H9 (cell line): ENCODE measurements around the gene KCTD18. TPM values are rescaled to one million over a fixed set of nuclear protein-coding genes. Genes with fewer than 3 reads are reported as not detected.

ENCODE experiments used
- DNase-seq: peaks from one replicate; pipeline ENCODE4 v3.0.0-alpha.2; 2017
- H2AFZ ChIP-seq: one replicate; pipeline ENCODE4 v1.6.1; 2013; ENCODE audit warnings: mild to moderate bottlenecking, low read length, control low read depth, moderate library complexity
- H2AK5ac ChIP-seq: 2 replicates; pipeline ENCODE4 v1.6.1; 2013; ENCODE audit warnings: low read length, control low read depth, mixed read lengths; ENCODE audit not compliant: insufficient read length
- H2BK120ac ChIP-seq: one replicate; pipeline ENCODE4 v1.6.1; 2013; ENCODE audit warnings: low read depth, mild to moderate bottlenecking, low read length, control low read depth, inconsistent platforms; ENCODE audit not compliant: poor library complexity, severe bottlenecking
- H2BK12ac ChIP-seq: 2 replicates; pipeline ENCODE4 v1.6.1; 2013; ENCODE audit warnings: low read length, control low read depth, mixed read lengths, low read depth; ENCODE audit not compliant: insufficient read length
- H2BK15ac ChIP-seq: 2 replicates; pipeline ENCODE4 v1.6.1; 2013; ENCODE audit warnings: low read depth, low read length, control low read depth
- H2BK20ac ChIP-seq: one replicate; pipeline ENCODE4 v1.6.1; 2013; ENCODE audit warnings: low read depth, mild to moderate bottlenecking, low read length, control low read depth, inconsistent platforms; ENCODE audit not compliant: poor library complexity, severe bottlenecking
- H2BK5ac ChIP-seq: 2 replicates; pipeline ENCODE4 v1.6.1; 2013; ENCODE audit warnings: low read length, control low read depth, mixed read lengths; ENCODE audit not compliant: insufficient read length
- H3K14ac ChIP-seq: 2 replicates; pipeline ENCODE4 v1.6.1; 2013; ENCODE audit warnings: low read length, control low read depth; ENCODE audit not compliant: insufficient read depth
- H3K18ac ChIP-seq: 2 replicates; pipeline ENCODE4 v1.6.1; 2013; ENCODE audit warnings: low read depth, mild to moderate bottlenecking, mixed read lengths, low read length, control low read depth; ENCODE audit not compliant: insufficient read length
- H3K23ac ChIP-seq: 2 replicates; pipeline ENCODE4 v1.6.1; 2013; ENCODE audit warnings: low read length, control low read depth, mixed read lengths, low read depth; ENCODE audit not compliant: insufficient read length
- H3K23me2 ChIP-seq: 2 replicates; pipeline ENCODE4 v1.6.1; 2013; ENCODE audit warnings: low read depth, mild to moderate bottlenecking, mixed read lengths, low read length, control low read depth; ENCODE audit not compliant: insufficient read length, poor library complexity, severe bottlenecking
- H3K27ac ChIP-seq: 2 replicates; pipeline ENCODE4 v1.5.1; 2013; ENCODE audit warnings: low read length, control low read depth, mixed read lengths, low read depth; ENCODE audit not compliant: insufficient read length
- H3K27me3 ChIP-seq: 2 replicates; pipeline ENCODE4 v1.6.1; 2013; ENCODE audit warnings: low read length, control low read depth, inconsistent platforms; ENCODE audit not compliant: insufficient read depth
- H3K4ac ChIP-seq: 2 replicates; pipeline ENCODE4 v1.6.1; 2013; ENCODE audit warnings: low read depth, mild to moderate bottlenecking, control low read depth, inconsistent platforms, low read length, moderate library complexity
- H3K4me1 ChIP-seq: 2 replicates; pipeline ENCODE4 v1.6.1; 2013; ENCODE audit warnings: low read length, control low read depth, inconsistent platforms; ENCODE audit not compliant: insufficient read depth
- H3K4me2 ChIP-seq: 2 replicates; pipeline ENCODE4 v1.6.1; 2013; ENCODE audit warnings: low read length, control low read depth, mixed read lengths; ENCODE audit not compliant: insufficient read length, insufficient read depth
- H3K56ac ChIP-seq: 2 replicates; pipeline ENCODE4 v1.6.1; 2013; ENCODE audit warnings: low read depth, mild to moderate bottlenecking, mixed read lengths, low read length, control low read depth; ENCODE audit not compliant: insufficient read length
- H3K79me1 ChIP-seq: 2 replicates; pipeline ENCODE4 v1.6.1; 2013; ENCODE audit warnings: low read depth, mild to moderate bottlenecking, moderate library complexity, low read length, control low read depth, inconsistent platforms; ENCODE audit not compliant: insufficient read depth, poor library complexity, severe bottlenecking
- H3K79me2 ChIP-seq: 2 replicates; pipeline ENCODE4 v1.6.1; 2013; ENCODE audit warnings: low read length, control low read depth, inconsistent platforms; ENCODE audit not compliant: insufficient read depth
- H3K9ac ChIP-seq: 2 replicates; pipeline ENCODE4 v1.6.1; 2013; ENCODE audit warnings: low read length, control low read depth, mixed read lengths; ENCODE audit not compliant: insufficient read length; ENCODE audit errors: extremely low read depth
- H3K9me3 ChIP-seq: one replicate; pipeline ENCODE4 v1.6.1; 2013; ENCODE audit warnings: low read depth, low read length, inconsistent platforms; ENCODE audit not compliant: control insufficient read depth
- H3T11ph ChIP-seq: one replicate; pipeline ENCODE4 v1.6.1; 2013; ENCODE audit warnings: mild to moderate bottlenecking, low read length, control low read depth, inconsistent platforms
- H4K20me1 ChIP-seq: one replicate; pipeline ENCODE4 v1.6.1; 2013; ENCODE audit not compliant: control insufficient read depth, insufficient read length, insufficient read depth
- H4K5ac ChIP-seq: 2 replicates; pipeline ENCODE4 v1.6.1; 2013; ENCODE audit warnings: low read depth, mild to moderate bottlenecking, mixed read lengths, low read length, control low read depth; ENCODE audit not compliant: insufficient read length
- H4K8ac ChIP-seq: replicated peaks from 2 replicates; pipeline ENCODE4 v1.6.1; 2013; ENCODE audit warnings: low read length, control low read depth, mixed read lengths, low read depth; ENCODE audit not compliant: insufficient read length
- H4K91ac ChIP-seq: 2 replicates; pipeline ENCODE4 v1.6.1; 2013; ENCODE audit warnings: low read depth, mild to moderate bottlenecking, moderate library complexity, mixed read lengths, low read length, control low read depth; ENCODE audit not compliant: insufficient read length
- H3K27ac Mint-ChIP-seq, 3 experiments: 2 replicates in 2 of 3; 3 replicates in 1 of 3; pipeline ENCODE4 v1.8.0; 2020 to 2021; ENCODE audit warnings: mixed read lengths in 3 of 3, mild to moderate bottlenecking in 1 of 3, moderate library complexity in 1 of 3
- H3K27me3 Mint-ChIP-seq: 2 replicates; pipeline ENCODE4 v1.8.0; 2021; ENCODE audit warnings: low read depth, mild to moderate bottlenecking, moderate library complexity, mixed read lengths
- H3K36me3 Mint-ChIP-seq, 3 experiments: 2 replicates in 2 of 3; 3 replicates in 1 of 3; pipeline ENCODE4 v1.8.0; 2020 to 2021; ENCODE audit warnings: low read depth in 3 of 3, mixed read lengths in 3 of 3; ENCODE audit not compliant: insufficient read depth in 1 of 3
- H3K4me1 Mint-ChIP-seq, 2 experiments: 2 replicates each; pipeline ENCODE4 v1.8.0; 2020; ENCODE audit warnings: mixed read lengths in 2 of 2
- H3K4me3 Mint-ChIP-seq, 2 experiments: 2 replicates in 1 of 2; 3 replicates in 1 of 2; pipeline ENCODE4 v1.8.0; 2020 to 2021; ENCODE audit warnings: mild to moderate bottlenecking in 2 of 2, mixed read lengths in 2 of 2, moderate library complexity in 1 of 2
- H3K9me3 Mint-ChIP-seq, 2 experiments: 2 replicates in 1 of 2; 3 replicates in 1 of 2; pipeline ENCODE4 v1.8.0; 2020; ENCODE audit warnings: mild to moderate bottlenecking in 2 of 2, mixed read lengths in 2 of 2, moderate library complexity in 1 of 2
- CTCF ChIP-seq: fragments of 200-600 bp; sonication (generic); conservative IDR thresholded peaks from 3 replicates; pipeline ENCODE4 v1.8.0; 2021; ENCODE audit warnings: antibody characterized with exemption, mild to moderate bottlenecking
- WGBS: extraction: QIAGEN DNeasy Blood & Tissue Kit; methylation state at CpG from one replicate; pipeline ENCODE4 v1.1.7; 2013; ENCODE audit warnings: missing lambda C conversion rate, low lambda C conversion rate, mixed read lengths; ENCODE audit not compliant: insufficient read length; ENCODE audit errors: extremely low coverage; 5-methylcytosine and 5-hydroxymethylcytosine counted together
- total RNA-seq: library from RNA; stranded (reverse); gene quantifications from 2 replicates; pipeline ENCODE4 v1.2.1, GENCODE V29; 2021

The KCTD18 gene
- total RNA-seq, 1 experiment from 2014 or later = 4.9 TPM

- Histone ChIP-seq H3K14ac (no peak overlapping the region), H3K4me1 (peaks cover 6% of the 10 kb centered on the region; the same call in 1 of the 2 replicates), H3K27me3 (no peaks in the 10 kb centered on the region), H4K20me1 (no peaks in the 10 kb centered on the region), H2BK120ac (no peak overlapping the region), H4K5ac (no peak overlapping the region), H2AFZ (no peak overlapping the region), H3K4ac (no peak overlapping the region), H4K8ac (no peak overlapping the region), H2BK5ac (no peak overlapping the region), H3T11ph (no peak overlapping the region), H3K79me2 (no peaks in the 10 kb centered on the region), H3K9me3 (no peaks in the 10 kb centered on the region), H3K9ac (no peak overlapping the region), H3K23me2 (no peaks in the 10 kb centered on the region), H2BK15ac (no peak overlapping the region), H3K79me1 (no peaks in the 10 kb centered on the region), H2AK5ac (no peak overlapping the region), H2BK20ac (no peak overlapping the region), H3K23ac (no peak overlapping the region), H3K18ac (no peak overlapping the region), H3K27ac (no peak overlapping the region), H3K56ac (no peak overlapping the region), H4K91ac (no peak overlapping the region), H3K4me2 (no peak overlapping the region), H2BK12ac (no peak overlapping the region)
- Mint-ChIP-seq H3K36me3 (peaks cover 3 to 20% (median 4%) of the 10 kb centered on the region in 3 experiments; a peak in 5 of 7 replicates), H3K9me3 (no peaks in the 10 kb centered on the region), H3K27ac (peak overlapping the region in 2 of 3 experiments; percentile 12 to 13; a peak in 2 of 7 replicates), H3K4me1 (peaks cover 8 to 13% of the 10 kb centered on the region in 2 experiments), H3K4me3 (no peak overlapping the region), H3K27me3 (no peaks in the 10 kb centered on the region)
- no CpG with 5 or more reads among the region's 8 CpGs for WGBS
- no peak for DNase-seq
- no peak for TF ChIP-seq CTCF
Measured at GRCh38 chr2:200453142-200453852, 56.6 kb downstream of the KCTD18 start.
